ENCODE measurements around the gene SUGCT.

The SUGCT gene

DNA sequence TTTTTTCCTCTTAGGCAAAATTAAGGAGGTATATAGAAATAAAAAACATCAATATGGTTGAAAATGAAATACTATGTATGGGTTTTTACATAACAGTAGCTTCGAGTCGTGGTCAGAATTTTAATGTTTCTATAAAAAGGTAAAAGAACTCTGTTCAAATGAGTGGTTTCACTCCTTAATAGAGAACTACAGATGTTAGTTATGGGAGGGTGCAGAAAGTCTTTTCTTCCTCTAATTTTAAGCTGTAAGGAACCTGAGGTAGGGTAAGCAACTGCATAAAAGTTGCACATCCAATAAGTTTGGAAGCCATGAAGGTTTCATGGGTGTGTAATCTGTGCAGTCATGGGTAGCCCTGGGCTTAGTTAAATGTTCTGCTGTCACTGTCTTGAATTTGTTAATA lies 141.3 kb downstream of the SUGCT start:
- no peaks in the 10 kb centered on the region for H3K36me3 ChIP-seq (ENCODE audit: insufficient read depth, low read length)
- no peaks in the 10 kb centered on the region for H3K9me3 ChIP-seq (ENCODE audit: low read depth, low read length)
- H3K9ac ChIP-seq (ENCODE audit: insufficient read length) = no peak overlapping the region
- DNase-seq (ENCODE audit: low read depth, low spot score) = no peak
- no peak overlapping the region for H3K4me3 ChIP-seq
- H3K27ac ChIP-seq = no peak overlapping the region
- TF ChIP-seq POLR2AphosphoS5 (IDR thresholded peaks at IDR 0.05; ENCODE audit: borderline replicate concordance, low read depth, low read length) = no peak
- TF ChIP-seq FOXP2 (optimal IDR thresholded peaks at IDR 0.05; ENCODE audit: control extremely low read depth, extremely low read length, insufficient read depth) = no peak
- TF ChIP-seq EZH2 (IDR thresholded peaks at IDR 0.05) = no peak

GRCh38 chr7:40279991-40280390 lies 145.2 kb downstream of the SUGCT start:
- no peak for TF ChIP-seq POLR2AphosphoS5 (IDR thresholded peaks at IDR 0.05; ENCODE audit: borderline replicate concordance, low read depth, low read length)
- no peak for TF ChIP-seq FOXP2 (optimal IDR thresholded peaks at IDR 0.05; ENCODE audit: control extremely low read depth, extremely low read length, insufficient read depth)
- no peak for TF ChIP-seq EZH2 (IDR thresholded peaks at IDR 0.05)
- Histone ChIP-seq H3K9ac (ENCODE audit: insufficient read length) (no peak overlapping the region), H3K27ac (no peak overlapping the region), H3K36me3 (ENCODE audit: insufficient read depth, low read length) (no peaks in the 10 kb centered on the region), H3K9me3 (ENCODE audit: low read depth, low read length) (no peaks in the 10 kb centered on the region), H3K4me3 (no peak overlapping the region)
- DNase-seq (ENCODE audit: low read depth, low spot score) = no peak

DNA sequence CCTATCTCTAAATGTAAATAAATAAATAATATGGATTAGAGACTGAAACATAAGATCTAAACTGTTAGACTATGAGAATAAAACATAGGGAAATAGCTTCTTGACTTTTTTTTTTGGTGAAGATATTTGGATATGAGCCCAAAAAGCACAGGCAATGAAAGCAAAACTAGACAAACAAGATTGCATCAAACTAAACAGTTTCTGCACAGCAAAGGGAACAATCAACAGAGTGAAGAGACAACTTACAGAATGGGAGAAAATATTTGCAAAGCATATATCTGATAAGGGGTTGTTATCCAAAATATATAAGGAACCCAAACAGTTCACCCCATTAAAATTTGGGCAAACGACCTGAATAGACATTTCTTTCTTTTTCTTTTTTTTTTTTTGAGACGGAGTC lies 148.1 kb downstream of the SUGCT start:
- Histone ChIP-seq H3K36me3 (ENCODE audit: insufficient read depth, low read length) (no peaks in the 10 kb centered on the region), H3K9ac (ENCODE audit: insufficient read length) (no peak overlapping the region), H3K4me3 (no peak overlapping the region), H3K9me3 (ENCODE audit: low read depth, low read length) (no peaks in the 10 kb centered on the region), H3K27ac (no peak overlapping the region)
- no peak for DNase-seq (ENCODE audit: low read depth, low spot score)
- TF ChIP-seq FOXP2 (optimal IDR thresholded peaks at IDR 0.05; ENCODE audit: control extremely low read depth, extremely low read length, insufficient read depth) (no peak), EZH2 (IDR thresholded peaks at IDR 0.05) (no peak), POLR2AphosphoS5 (IDR thresholded peaks at IDR 0.05; ENCODE audit: borderline replicate concordance, low read depth, low read length) (no peak)

DNA sequence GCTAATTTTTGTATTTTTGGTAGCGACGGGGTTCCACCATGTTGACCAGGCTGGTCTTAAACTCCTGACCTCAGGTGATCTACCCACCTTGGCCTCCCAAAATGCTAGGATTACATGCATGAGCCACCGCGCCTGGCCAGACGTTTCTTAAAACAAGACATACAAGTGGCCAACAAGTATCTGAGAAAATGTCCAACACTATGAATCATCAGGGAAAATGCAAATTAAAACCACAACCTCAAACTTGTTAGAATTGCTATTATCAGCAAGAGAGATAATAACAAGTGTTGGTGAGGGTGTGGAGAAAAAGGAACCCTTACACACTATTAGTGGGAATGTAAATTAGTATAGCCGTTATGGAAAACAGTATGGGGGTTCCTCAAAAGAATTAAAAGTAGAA lies 148.6 kb downstream of the SUGCT start:
- Histone ChIP-seq H3K27ac (no peak overlapping the region), H3K9me3 (ENCODE audit: low read depth, low read length) (no peaks in the 10 kb centered on the region), H3K9ac (ENCODE audit: insufficient read length) (no peak overlapping the region), H3K4me3 (no peak overlapping the region), H3K36me3 (ENCODE audit: insufficient read depth, low read length) (no peaks in the 10 kb centered on the region)
- DNase-seq (ENCODE audit: low read depth, low spot score) = no peak
- TF ChIP-seq POLR2AphosphoS5 (IDR thresholded peaks at IDR 0.05; ENCODE audit: borderline replicate concordance, low read depth, low read length) = no peak
- TF ChIP-seq FOXP2 (optimal IDR thresholded peaks at IDR 0.05; ENCODE audit: control extremely low read depth, extremely low read length, insufficient read depth) = no peak
- TF ChIP-seq EZH2 (IDR thresholded peaks at IDR 0.05) = no peak

DNA sequence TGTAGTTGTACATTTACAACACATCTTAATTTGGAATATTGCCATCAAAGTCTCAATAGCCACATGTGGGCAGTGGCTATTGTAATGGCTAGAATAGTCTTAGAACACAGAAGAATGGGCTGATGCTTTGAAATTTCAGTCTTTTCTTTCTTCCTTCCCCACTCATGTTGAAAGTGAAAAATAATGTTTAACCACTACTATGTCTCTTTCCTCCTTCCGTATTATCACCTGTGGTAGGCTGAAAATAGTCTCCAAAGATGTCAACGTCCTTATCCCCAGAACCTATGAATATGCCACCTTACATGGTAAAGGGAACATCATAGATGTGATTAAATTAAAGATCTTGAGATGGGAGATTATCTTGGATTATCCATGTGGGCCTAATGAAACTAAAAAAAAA lies 154.0 kb downstream of the SUGCT start:
- Histone ChIP-seq H3K36me3 (ENCODE audit: insufficient read depth, low read length) (no peaks in the 10 kb centered on the region), H3K9me3 (ENCODE audit: low read depth, low read length) (no peaks in the 10 kb centered on the region), H3K4me3 (no peak overlapping the region)

GRCh38 chr7:40297741-40298311 lies 163.0 kb downstream of the SUGCT start:
- Histone ChIP-seq H3K4me3 (no peak overlapping the region), H3K27ac (no peak overlapping the region), H3K9me3 (ENCODE audit: low read depth, low read length) (no peaks in the 10 kb centered on the region), H3K36me3 (ENCODE audit: insufficient read depth, low read length) (no peaks in the 10 kb centered on the region), H3K9ac (ENCODE audit: insufficient read length) (no peak overlapping the region)
- no peak for TF ChIP-seq FOXP2 (optimal IDR thresholded peaks at IDR 0.05; ENCODE audit: control extremely low read depth, extremely low read length, insufficient read depth)
- no peak for TF ChIP-seq POLR2AphosphoS5 (IDR thresholded peaks at IDR 0.05; ENCODE audit: borderline replicate concordance, low read depth, low read length)
- DNase-seq (ENCODE audit: low read depth, low spot score) = no peak

More for the DNA sequence above, 154.0 kb downstream of the SUGCT start:
- DNase-seq (ENCODE audit: low read depth, low spot score) = no peak
- no peak overlapping the region for H3K27ac ChIP-seq
- TF ChIP-seq POLR2AphosphoS5 (IDR thresholded peaks at IDR 0.05; ENCODE audit: borderline replicate concordance, low read depth, low read length) (no peak), FOXP2 (optimal IDR thresholded peaks at IDR 0.05; ENCODE audit: control extremely low read depth, extremely low read length, insufficient read depth) (no peak), EZH2 (IDR thresholded peaks at IDR 0.05) (no peak)
- H3K9ac ChIP-seq (ENCODE audit: insufficient read length) = no peak overlapping the region

GRCh38 chr7:40298421-40298820 lies 163.6 kb downstream of the SUGCT start:
- Histone ChIP-seq H3K36me3 (ENCODE audit: insufficient read depth, low read length) (no peaks in the 10 kb centered on the region), H3K4me3 (no peak overlapping the region), H3K27ac (no peak overlapping the region), H3K9ac (ENCODE audit: insufficient read length) (no peak overlapping the region), H3K9me3 (ENCODE audit: low read depth, low read length) (no peaks in the 10 kb centered on the region)
- TF ChIP-seq EZH2 (IDR thresholded peaks at IDR 0.05) (no peak), POLR2AphosphoS5 (IDR thresholded peaks at IDR 0.05; ENCODE audit: borderline replicate concordance, low read depth, low read length) (no peak), FOXP2 (optimal IDR thresholded peaks at IDR 0.05; ENCODE audit: control extremely low read depth, extremely low read length, insufficient read depth) (no peak)
- no peak for DNase-seq (ENCODE audit: low read depth, low spot score)

DNA sequence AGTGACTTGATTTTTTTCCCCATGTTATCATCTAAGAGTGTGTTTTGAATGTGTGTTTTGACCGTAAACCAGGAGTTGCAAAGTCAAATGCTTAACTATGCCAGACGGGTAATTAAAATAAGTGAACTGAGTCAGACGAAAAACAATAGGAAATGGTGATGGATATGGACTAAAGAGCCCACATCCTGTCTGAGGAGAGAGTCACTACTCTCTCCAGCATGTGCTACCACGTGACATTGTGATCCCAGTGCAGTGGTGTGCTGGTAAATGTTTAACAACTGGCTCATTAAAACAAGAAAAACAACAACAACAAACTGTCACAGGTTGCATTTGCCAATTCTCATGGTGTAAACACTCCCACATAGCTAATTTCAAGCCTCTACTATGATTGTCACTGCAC lies 164.3 kb downstream of the SUGCT start:
- no peak for TF ChIP-seq POLR2AphosphoS5 (IDR thresholded peaks at IDR 0.05; ENCODE audit: borderline replicate concordance, low read depth, low read length)
- TF ChIP-seq EZH2 (IDR thresholded peaks at IDR 0.05) = no peak
- TF ChIP-seq FOXP2 (optimal IDR thresholded peaks at IDR 0.05; ENCODE audit: control extremely low read depth, extremely low read length, insufficient read depth) = no peak
- Histone ChIP-seq H3K36me3 (ENCODE audit: insufficient read depth, low read length) (no peaks in the 10 kb centered on the region), H3K4me3 (no peak overlapping the region), H3K9me3 (ENCODE audit: low read depth, low read length) (no peaks in the 10 kb centered on the region), H3K9ac (ENCODE audit: insufficient read length) (no peak overlapping the region), H3K27ac (no peak overlapping the region)
- no peak for DNase-seq (ENCODE audit: low read depth, low spot score)

GRCh38 chr7:40300146-40300670 lies 165.4 kb downstream of the SUGCT start:
- Histone ChIP-seq H3K9ac (ENCODE audit: insufficient read length) (no peak overlapping the region), H3K36me3 (ENCODE audit: insufficient read depth, low read length) (no peaks in the 10 kb centered on the region), H3K9me3 (ENCODE audit: low read depth, low read length) (no peaks in the 10 kb centered on the region), H3K27ac (no peak overlapping the region), H3K4me3 (no peak overlapping the region)
- no peak for TF ChIP-seq FOXP2 (optimal IDR thresholded peaks at IDR 0.05; ENCODE audit: control extremely low read depth, extremely low read length, insufficient read depth)
- TF ChIP-seq POLR2AphosphoS5 (IDR thresholded peaks at IDR 0.05; ENCODE audit: borderline replicate concordance, low read depth, low read length) = no peak
- TF ChIP-seq EZH2 (IDR thresholded peaks at IDR 0.05) = no peak
- DNase-seq (ENCODE audit: low read depth, low spot score) = no peak

Data from SK-N-MC (cell line).